K562 (cell line): ENCODE data around the gene NUP62. TPM values are rescaled to one million over a fixed set of nuclear protein-coding genes. Genes with fewer than 3 reads are reported as not detected.

Experiments
- CCNT2 ChIP-seq: IDR thresholded peaks from 2 replicates; pipeline ENCODE4 v1.6.1; 2011; ENCODE audit warnings: borderline replicate concordance, low read depth, mild to moderate bottlenecking, moderate library complexity, mixed read lengths, low read length; ENCODE audit not compliant: insufficient read length; ENCODE audit errors: extremely low read depth
- CHD1 ChIP-seq: fragments of 200-600 bp; sonication (generic); IDR thresholded peaks from one replicate; pipeline ENCODE4 v1.6.1; 2012; ENCODE audit warnings: mild to moderate bottlenecking, moderate library complexity, low read length, inconsistent platforms
- CLOCK ChIP-seq: fragments of 250-450 bp; sonication (Bioruptor Pico); IDR thresholded peaks from 2 replicates; pipeline ENCODE4 v1.4.0; 2020; ENCODE audit warnings: mild to moderate bottlenecking, moderate library complexity, borderline replicate concordance
- EGR1 ChIP-seq: fragments of 450-650 bp; conservative IDR thresholded peaks from 2 replicates; pipeline ENCODE4 v1.6.1; 2017; ENCODE audit warnings: mild to moderate bottlenecking
- GTF2E2 ChIP-seq: fragments of 200-800 bp; sonication (Bioruptor generic); IDR thresholded peaks from 2 replicates; pipeline ENCODE4 v1.6.1; 2016; ENCODE audit warnings: missing genetic modification characterization, missing compliant biosample characterization
- HMGN3 ChIP-seq: IDR thresholded peaks from 2 replicates; pipeline ENCODE4 v1.6.1; 2011; ENCODE audit warnings: borderline replicate concordance, low read depth, mild to moderate bottlenecking, mixed read lengths, low read length; ENCODE audit not compliant: insufficient read length; ENCODE audit errors: extremely low read depth
- NCOA6 ChIP-seq: fragments of 450-650 bp; IDR thresholded peaks from 2 replicates; pipeline ENCODE4 v1.6.1; 2017; ENCODE audit warnings: mild to moderate bottlenecking
- NFE2L1 ChIP-seq: fragments of 450-650 bp; IDR thresholded peaks from 2 replicates; pipeline ENCODE4 v1.6.1; 2016; ENCODE audit warnings: missing genetic modification characterization, low read depth, mild to moderate bottlenecking, missing compliant biosample characterization, moderate library complexity, borderline replicate concordance
- POLR2G ChIP-seq: fragments of 200-400 bp; formaldehyde crosslinking; IDR thresholded peaks from 2 replicates; pipeline ENCODE4 v1.6.1; 2017; ENCODE audit warnings: low read depth, mild to moderate bottlenecking, antibody characterized with exemption, low read length, moderate library complexity
- SRSF7 ChIP-seq: fragments of 200-400 bp; formaldehyde crosslinking; optimal IDR thresholded peaks from 2 replicates; pipeline ENCODE3; 2017; ENCODE audit warnings: mild to moderate bottlenecking, low read depth, low read length
- TAF1 ChIP-seq: IDR thresholded peaks from 2 replicates; pipeline ENCODE4 v1.6.1; 2011; ENCODE audit warnings: mild to moderate bottlenecking, low read length, moderate library complexity; ENCODE audit not compliant: insufficient read depth, control insufficient read depth, severe bottlenecking; ENCODE audit errors: extremely low read depth
- TCF3 ChIP-seq: sonication (generic); formaldehyde crosslinking; IDR thresholded peaks from 2 replicates; pipeline ENCODE4 v1.4.0; 2020; ENCODE audit warnings: mild to moderate bottlenecking, missing genetic modification reagents
- TGIF2 ChIP-seq: sonication (generic); formaldehyde crosslinking; IDR thresholded peaks from 2 replicates; pipeline ENCODE4 v1.8.1; 2022; ENCODE audit warnings: mild to moderate bottlenecking, missing genetic modification reagents, moderate library complexity
- ZFP30 ChIP-seq: fragments of 250-450 bp; sonication (Bioruptor Pico); IDR thresholded peaks from 2 replicates; pipeline ENCODE4 v1.8.0; 2022; ENCODE audit warnings: moderate library complexity, mild to moderate bottlenecking, inconsistent platforms, borderline replicate concordance
- ZNF143 ChIP-seq: sonication (generic); formaldehyde crosslinking; IDR thresholded peaks from 2 replicates; pipeline ENCODE4 v1.9.0; 2022; ENCODE audit warnings: mild to moderate bottlenecking, missing genetic modification reagents
- ZNF384 ChIP-seq: IDR thresholded peaks from 2 replicates; pipeline ENCODE4 v1.6.1; 2012; ENCODE audit warnings: low read depth, low read length, improper control_type of control experiment
- ZNF445 ChIP-seq: fragments of 250-450 bp; sonication (Bioruptor Pico); IDR thresholded peaks from 2 replicates; pipeline ENCODE4 v1.4.0; 2020; ENCODE audit warnings: low read depth, mild to moderate bottlenecking, moderate library complexity
- ZNF512 ChIP-seq: IDR thresholded peaks from 2 replicates; pipeline ENCODE4 v1.6.1; 2016; ENCODE audit warnings: missing genetic modification characterization, missing compliant biosample characterization
- ZSCAN29 ChIP-seq: fragments of 450-650 bp; IDR thresholded peaks from 2 replicates; pipeline ENCODE4 v1.6.1; 2017
- polyA plus RNA-seq, 8 experiments: library from polyadenylated mRNA; depleted of rRNA in 4 of 8; stranded (reverse) in 5 of 8; unstranded in 3 of 8; fragments of >200 nt; fragmentation: Nextera tagmentation in 2 of 8; fragmentation: Illumina TruSeq in 1 of 8; extraction: Ambion mirVana in 2 of 8; extraction: Trizol in 1 of 8; gene quantifications; 2 replicates each; pipeline versions ENCODE4 v1.2.1 to v1.2.3, GENCODE V29; 2011 to 2014; ENCODE audit warnings: inconsistent platforms in 1 of 8, missing spikeins in 1 of 8
- total RNA-seq, 7 experiments: library from RNA; depleted of rRNA in 6 of 7; stranded (reverse); fragments of >200 nt in 6 of 7; fragmentation: Illumina TruSeq in 2 of 7; extraction: Trizol in 2 of 7; gene quantifications; 2 replicates each; pipeline versions ENCODE4 v1.2.1 to v1.2.3, GENCODE V29; 2011 to 2021; ENCODE audit warnings: low replicate concordance in 1 of 7
- TF ChIP-seq, protein P1 (sequence below): sonication (generic); formaldehyde crosslinking; IDR thresholded peaks from 2 replicates; pipeline ENCODE4 v1.8.1; 2023; ENCODE audit warnings: mild to moderate bottlenecking, missing genetic modification reagents, moderate library complexity

Gene NUP62
- total and polyA plus RNA-seq, 9 of the 15 experiments (the other 6 are each of a cell fraction or from before 2014, with no cell fraction given) = 16.9 to 109 (median 66.0) TPM

- TF ChIP-seq, protein P1, sequence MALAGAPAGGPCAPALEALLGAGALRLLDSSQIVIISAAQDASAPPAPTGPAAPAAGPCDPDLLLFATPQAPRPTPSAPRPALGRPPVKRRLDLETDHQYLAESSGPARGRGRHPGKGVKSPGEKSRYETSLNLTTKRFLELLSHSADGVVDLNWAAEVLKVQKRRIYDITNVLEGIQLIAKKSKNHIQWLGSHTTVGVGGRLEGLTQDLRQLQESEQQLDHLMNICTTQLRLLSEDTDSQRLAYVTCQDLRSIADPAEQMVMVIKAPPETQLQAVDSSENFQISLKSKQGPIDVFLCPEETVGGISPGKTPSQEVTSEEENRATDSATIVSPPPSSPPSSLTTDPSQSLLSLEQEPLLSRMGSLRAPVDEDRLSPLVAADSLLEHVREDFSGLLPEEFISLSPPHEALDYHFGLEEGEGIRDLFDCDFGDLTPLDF (CRISPR knock-in tag) = 0 out of 2 replicates have a peak, but pooled peaks have one; percentile 42
- no peak for TF ChIP-seq TGIF2 (CRISPR knock-in tag)
- TF ChIP-seq NFE2L1 = no peak
- TF ChIP-seq NCOA6 = no peak
- TF ChIP-seq CHD1 = no peak
- no peak for TF ChIP-seq ZSCAN29
- peak; percentile 70 for TF ChIP-seq HMGN3
- peak; percentile 60 for TF ChIP-seq POLR2G
- no peak for TF ChIP-seq CLOCK (CRISPR knock-in tag)
- TF ChIP-seq SRSF7 = no peak
- no peak for TF ChIP-seq EGR1
- TF ChIP-seq TAF1 = peak; percentile 46
- no peak for TF ChIP-seq TCF3 (CRISPR knock-in tag)
- TF ChIP-seq ZNF512 (tag) = no peak
- no peak for TF ChIP-seq ZNF384
- no peak for TF ChIP-seq ZFP30 (CRISPR knock-in tag)
- TF ChIP-seq CCNT2 = peak; percentile 48
- TF ChIP-seq ZNF445 (CRISPR knock-in tag) = no peak
- TF ChIP-seq GTF2E2 (tag) = no peak; the same call in 1 of the 2 replicates
- TF ChIP-seq ZNF143 (CRISPR knock-in tag) = no peak
These were observed 51.2 kb downstream of the NUP62 start (continued) for GRCh38 chr19:49877879-49878743.
